WTC11 (cell line): ENCODE data around the gene MXRA8. TPM values are rescaled to one million over a fixed set of nuclear protein-coding genes. Genes with fewer than 3 reads are reported as not detected.

Experiments
- ATAC-seq: fragments of 200-7000 bp; cut with Tn5 transposase; 2 replicates; pipeline ENCODE4 v1.10.0; 2021; ENCODE audit warnings: mild to moderate bottlenecking, moderate library complexity
- CTCF ChIA-PET: fragments of 300-600 bp; sonication (Branson Sonifier 250); formaldehyde crosslinking; loops from one replicate; lab custom pipeline; 2021; ENCODE audit warnings: antibody characterized with exemption; lab: Charles Lee
- POLR2A ChIA-PET: fragments of 350-600 bp; sonication (Branson Sonifier 250); formaldehyde crosslinking; loops from one replicate; lab custom pipeline; 2021; ENCODE audit warnings: antibody characterized with exemption; lab: Charles Lee
- DNase-seq: peaks from one replicate; pipeline ENCODE4 v3.0.0; 2021; ENCODE audit warnings: low spot score
- H3K27ac Mint-ChIP-seq: 2 replicates; pipeline ENCODE4 v1.8.0; 2021; ENCODE audit warnings: mixed read lengths
- H3K27me3 Mint-ChIP-seq: 2 replicates; pipeline ENCODE4 v1.8.0; 2021; ENCODE audit warnings: low read depth, mild to moderate bottlenecking, moderate library complexity, mixed read lengths
- H3K36me3 Mint-ChIP-seq: 2 replicates; pipeline ENCODE4 v1.8.0; 2021; ENCODE audit warnings: mixed read lengths
- H3K4me1 Mint-ChIP-seq: 2 replicates; pipeline ENCODE4 v1.8.0; 2022; ENCODE audit warnings: mixed read lengths
- H3K4me3 Mint-ChIP-seq: 2 replicates; pipeline ENCODE4 v1.8.0; 2021; ENCODE audit warnings: mild to moderate bottlenecking, moderate library complexity, mixed read lengths
- H3K9me3 Mint-ChIP-seq: 2 replicates; pipeline ENCODE4 v1.8.0; 2021; ENCODE audit warnings: mixed read lengths
- ARID4B ChIP-seq: sonication (generic); formaldehyde crosslinking; IDR thresholded peaks from 2 replicates; pipeline ENCODE4 v1.8.0; 2023; ENCODE audit warnings: missing genetic modification reagents, mild to moderate bottlenecking, borderline replicate concordance
- CBFB ChIP-seq: sonication (generic); formaldehyde crosslinking; IDR thresholded peaks from 2 replicates; pipeline ENCODE4 v1.8.1; 2022; ENCODE audit warnings: mild to moderate bottlenecking, low read depth, missing genetic modification reagents
- CREB1 ChIP-seq: sonication (generic); formaldehyde crosslinking; IDR thresholded peaks from 2 replicates; pipeline ENCODE4 v1.8.0; 2023; ENCODE audit warnings: mild to moderate bottlenecking, missing genetic modification reagents
- CTCF ChIP-seq: fragments of 200-600 bp; IDR thresholded peaks from 2 replicates; pipeline ENCODE4 v1.8.0; 2022; ENCODE audit warnings: antibody characterized with exemption
- ERG ChIP-seq: fragments of 250-450 bp; sonication (Bioruptor Pico); IDR thresholded peaks from 2 replicates; pipeline ENCODE4 v1.8.0; 2021; ENCODE audit warnings: mild to moderate bottlenecking
- FOXJ3 ChIP-seq: sonication (generic); formaldehyde crosslinking; IDR thresholded peaks from 2 replicates; pipeline ENCODE4 v1.9.0; 2021; ENCODE audit warnings: missing genetic modification reagents, mild to moderate bottlenecking, borderline replicate concordance
- FOXP4 ChIP-seq: sonication (generic); formaldehyde crosslinking; IDR thresholded peaks from 2 replicates; pipeline ENCODE4 v1.8.0; 2022; ENCODE audit warnings: mild to moderate bottlenecking, missing genetic modification reagents
- GRHL2 ChIP-seq: fragments of 250-450 bp; sonication (Bioruptor Pico); IDR thresholded peaks from 2 replicates; pipeline ENCODE4 v1.8.0; 2022; ENCODE audit warnings: mild to moderate bottlenecking, moderate library complexity; ENCODE audit not compliant: insufficient replicate concordance, severe bottlenecking
- NFATC4 ChIP-seq: fragments of 250-450 bp; sonication (Bioruptor Pico); IDR thresholded peaks from 2 replicates; pipeline ENCODE4 v1.9.0; 2021; ENCODE audit warnings: mild to moderate bottlenecking
- TEAD4 ChIP-seq: sonication (generic); formaldehyde crosslinking; IDR thresholded peaks from 2 replicates; pipeline ENCODE4 v1.8.0; 2022; ENCODE audit warnings: mild to moderate bottlenecking, missing genetic modification reagents
- ZMAT4 ChIP-seq: fragments of 250-450 bp; sonication (Bioruptor Pico); IDR thresholded peaks from 2 replicates; pipeline ENCODE4 v1.9.0; 2021; ENCODE audit warnings: mild to moderate bottlenecking
- ZNF671 ChIP-seq: fragments of 250-450 bp; sonication (Bioruptor Pico); IDR thresholded peaks from 2 replicates; pipeline ENCODE4 v1.8.0; 2021; ENCODE audit warnings: mild to moderate bottlenecking
- ZSCAN18 ChIP-seq: fragments of 250-450 bp; sonication (Bioruptor Pico); IDR thresholded peaks from 2 replicates; pipeline ENCODE4 v2.1.2; 2022; ENCODE audit warnings: mild to moderate bottlenecking, moderate library complexity
- total RNA-seq: library from RNA; stranded (reverse); gene quantifications from 3 replicates; pipeline ENCODE4 v1.2.3, GENCODE V29; 2021

Gene MXRA8
- total RNA-seq, 1 experiment from 2014 or later: 6.7 TPM

- TF ChIP-seq ERG (CRISPR knock-in tag): no peak
- no peak for TF ChIP-seq CREB1 (CRISPR knock-in tag)
- no peak for TF ChIP-seq FOXP4 (CRISPR knock-in tag)
- no peak for TF ChIP-seq ARID4B (CRISPR knock-in tag)
- TF ChIP-seq NFATC4 (CRISPR knock-in tag): no peak
- TF ChIP-seq ZNF671 (CRISPR knock-in tag): no peak
- no peak for TF ChIP-seq TEAD4 (CRISPR knock-in tag)
- TF ChIP-seq FOXJ3 (CRISPR knock-in tag): no peak
- no peak for TF ChIP-seq ZMAT4 (CRISPR knock-in tag)
- no peak for TF ChIP-seq GRHL2
- no peak for TF ChIP-seq CBFB
- TF ChIP-seq, all 79 proteins: peak for 0
These were observed 13.0 kb downstream of the MXRA8 start (continued) for GRCh38 chr1:1345384-1345783.

- peaks cover 8% of the 10 kb centered on the region for H3K9me3 Mint-ChIP-seq
- CTCF ChIA-PET: interaction anchor here (0.8 to 1.4 kb wide), 8 partner anchors 9 to 159 kb away, joined by 3 to 5 read pairs (median 3); partner anchors contain the start of gene CCNL2
- TF ChIP-seq CTCF (peak; percentile 35; the same call in 1 of the 2 replicates), ZSCAN18 (CRISPR knock-in tag) (no peak)
These were observed 13.5 kb downstream of the MXRA8 start for GRCh38 chr1:1344655-1345361.

More at GRCh38 chr1:1344655-1345361, 13.5 kb downstream of the MXRA8 start:
- H3K4me1 Mint-ChIP-seq: peaks cover 7% of the 10 kb centered on the region
- DNase-seq: peak; percentile 52
- H3K27me3 Mint-ChIP-seq: no peaks in the 10 kb centered on the region
- POLR2A ChIA-PET: no interaction called here
- H3K4me3 Mint-ChIP-seq: no peak overlapping the region
- H3K27ac Mint-ChIP-seq: no peak overlapping the region
- ATAC-seq: peak; percentile 8
- H3K36me3 Mint-ChIP-seq: peaks cover 14% of the 10 kb centered on the region
